WTC11 (cell line): ENCODE data around the gene CDK4. TPM values are rescaled to one million over a fixed set of nuclear protein-coding genes. Genes with fewer than 3 reads are reported as not detected.

Source experiments
- ATAC-seq: fragments of 200-7000 bp; cut with Tn5 transposase; 2 replicates; pipeline ENCODE4 v1.10.0; 2021; ENCODE audit warnings: mild to moderate bottlenecking, moderate library complexity
- CTCF ChIA-PET: fragments of 300-600 bp; sonication (Branson Sonifier 250); formaldehyde crosslinking; loops from one replicate; lab custom pipeline; 2021; ENCODE audit warnings: antibody characterized with exemption; lab: Charles Lee
- POLR2A ChIA-PET: fragments of 350-600 bp; sonication (Branson Sonifier 250); formaldehyde crosslinking; loops from one replicate; lab custom pipeline; 2021; ENCODE audit warnings: antibody characterized with exemption; lab: Charles Lee
- DNase-seq: peaks from one replicate; pipeline ENCODE4 v3.0.0; 2021; ENCODE audit warnings: low spot score
- H3K27ac Mint-ChIP-seq: 2 replicates; pipeline ENCODE4 v1.8.0; 2021; ENCODE audit warnings: mixed read lengths
- H3K27me3 Mint-ChIP-seq: 2 replicates; pipeline ENCODE4 v1.8.0; 2021; ENCODE audit warnings: low read depth, mild to moderate bottlenecking, moderate library complexity, mixed read lengths
- H3K36me3 Mint-ChIP-seq: 2 replicates; pipeline ENCODE4 v1.8.0; 2021; ENCODE audit warnings: mixed read lengths
- H3K4me1 Mint-ChIP-seq: 2 replicates; pipeline ENCODE4 v1.8.0; 2022; ENCODE audit warnings: mixed read lengths
- H3K4me3 Mint-ChIP-seq: 2 replicates; pipeline ENCODE4 v1.8.0; 2021; ENCODE audit warnings: mild to moderate bottlenecking, moderate library complexity, mixed read lengths
- H3K9me3 Mint-ChIP-seq: 2 replicates; pipeline ENCODE4 v1.8.0; 2021; ENCODE audit warnings: mixed read lengths
- CREB1 ChIP-seq: sonication (generic); formaldehyde crosslinking; IDR thresholded peaks from 2 replicates; pipeline ENCODE4 v1.8.0; 2023; ENCODE audit warnings: mild to moderate bottlenecking, missing genetic modification reagents
- CREM ChIP-seq: sonication (generic); formaldehyde crosslinking; IDR thresholded peaks from 2 replicates; pipeline ENCODE4 v1.8.1; 2022; ENCODE audit warnings: mild to moderate bottlenecking, missing genetic modification reagents, moderate library complexity
- E2F5 ChIP-seq: sonication (generic); formaldehyde crosslinking; IDR thresholded peaks from 2 replicates; pipeline ENCODE4 v1.8.1; 2022; ENCODE audit warnings: mild to moderate bottlenecking, moderate library complexity, missing genetic modification reagents
- HMGA2 ChIP-seq: fragments of 250-450 bp; sonication (Bioruptor Pico); IDR thresholded peaks from 2 replicates; pipeline ENCODE4 v1.4.0; 2021; ENCODE audit warnings: mild to moderate bottlenecking, moderate library complexity
- JUN ChIP-seq: sonication (generic); formaldehyde crosslinking; IDR thresholded peaks from 2 replicates; pipeline ENCODE4 v1.8.0; 2023; ENCODE audit warnings: mild to moderate bottlenecking, missing genetic modification reagents
- NFYB ChIP-seq: sonication (generic); formaldehyde crosslinking; conservative IDR thresholded peaks from 2 replicates; pipeline ENCODE4 v1.8.0; 2022; ENCODE audit warnings: low read depth, missing genetic modification reagents
- SMAD3 ChIP-seq: sonication (generic); formaldehyde crosslinking; IDR thresholded peaks from 2 replicates; pipeline ENCODE4 v1.8.0; 2022; ENCODE audit warnings: missing genetic modification reagents, mild to moderate bottlenecking, borderline replicate concordance
- SMAD4 ChIP-seq: sonication (generic); formaldehyde crosslinking; IDR thresholded peaks from 2 replicates; pipeline ENCODE4 v1.8.0; 2022; ENCODE audit warnings: mild to moderate bottlenecking, missing genetic modification reagents
- SP1 ChIP-seq: sonication (generic); formaldehyde crosslinking; conservative IDR thresholded peaks from 2 replicates; pipeline ENCODE4 v1.8.1; 2022; ENCODE audit warnings: missing genetic modification reagents
- ZNF263 ChIP-seq: sonication (generic); formaldehyde crosslinking; IDR thresholded peaks from 2 replicates; pipeline ENCODE4 v1.8.1; 2022; ENCODE audit warnings: low read depth, mild to moderate bottlenecking, moderate library complexity, missing genetic modification reagents
- ZNF671 ChIP-seq: fragments of 250-450 bp; sonication (Bioruptor Pico); IDR thresholded peaks from 2 replicates; pipeline ENCODE4 v1.8.0; 2021; ENCODE audit warnings: mild to moderate bottlenecking
- total RNA-seq: library from RNA; stranded (reverse); gene quantifications from 3 replicates; pipeline ENCODE4 v1.2.3, GENCODE V29; 2021
- TF ChIP-seq, protein P1 (sequence below): sonication (generic); formaldehyde crosslinking; IDR thresholded peaks from 2 replicates; pipeline ENCODE4 v1.8.0; 2022; ENCODE audit warnings: mild to moderate bottlenecking, missing genetic modification reagents
- TF ChIP-seq, protein P2 (sequence below): sonication (generic); formaldehyde crosslinking; IDR thresholded peaks from 2 replicates; pipeline ENCODE4 v1.8.1; 2023; ENCODE audit warnings: mild to moderate bottlenecking, missing genetic modification reagents, borderline replicate concordance
- TF ChIP-seq, protein P3 (sequence below): sonication (generic); formaldehyde crosslinking; IDR thresholded peaks from 2 replicates; pipeline ENCODE4 v1.8.0; 2022; ENCODE audit warnings: mild to moderate bottlenecking, missing genetic modification reagents
- TF ChIP-seq, protein P4 (sequence below): sonication (generic); formaldehyde crosslinking; IDR thresholded peaks from 2 replicates; pipeline ENCODE4 v1.8.1; 2022; ENCODE audit warnings: low read depth, mild to moderate bottlenecking, moderate library complexity, missing genetic modification reagents, borderline replicate concordance
- TF ChIP-seq, protein P5 (sequence below): sonication (generic); formaldehyde crosslinking; IDR thresholded peaks from 2 replicates; pipeline ENCODE4 v1.8.0; 2023; ENCODE audit warnings: missing genetic modification reagents, mild to moderate bottlenecking, borderline replicate concordance

Gene CDK4
- total RNA-seq, 1 experiment from 2014 or later: 152 TPM

- TF ChIP-seq JUN: no peak
- no peak for TF ChIP-seq SMAD4 (CRISPR knock-in tag)
- TF ChIP-seq, protein P1, sequence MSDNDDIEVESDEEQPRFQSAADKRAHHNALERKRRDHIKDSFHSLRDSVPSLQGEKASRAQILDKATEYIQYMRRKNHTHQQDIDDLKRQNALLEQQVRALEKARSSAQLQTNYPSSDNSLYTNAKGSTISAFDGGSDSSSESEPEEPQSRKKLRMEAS (CRISPR knock-in tag): no peak
- TF ChIP-seq SMAD3: no peak
- no peak for TF ChIP-seq CREM (CRISPR knock-in tag)
- TF ChIP-seq SP1 (CRISPR knock-in tag): no peak
- TF ChIP-seq, all 79 proteins: peak for 0
Observed at GRCh38 chr12:57795354-57795753, 43.2 kb upstream of the CDK4 start (continued).

- Mint-ChIP-seq H3K4me1 (no peaks in the 10 kb centered on the region), H3K36me3 (peaks cover 57% of the 10 kb centered on the region), H3K9me3 (no peaks in the 10 kb centered on the region), H3K4me3 (no peak overlapping the region), H3K27ac (no peak overlapping the region), H3K27me3 (no peaks in the 10 kb centered on the region)
- POLR2A ChIA-PET: no interaction called here
- no peak for TF ChIP-seq ZNF671 (CRISPR knock-in tag)
- TF ChIP-seq, protein P2, sequence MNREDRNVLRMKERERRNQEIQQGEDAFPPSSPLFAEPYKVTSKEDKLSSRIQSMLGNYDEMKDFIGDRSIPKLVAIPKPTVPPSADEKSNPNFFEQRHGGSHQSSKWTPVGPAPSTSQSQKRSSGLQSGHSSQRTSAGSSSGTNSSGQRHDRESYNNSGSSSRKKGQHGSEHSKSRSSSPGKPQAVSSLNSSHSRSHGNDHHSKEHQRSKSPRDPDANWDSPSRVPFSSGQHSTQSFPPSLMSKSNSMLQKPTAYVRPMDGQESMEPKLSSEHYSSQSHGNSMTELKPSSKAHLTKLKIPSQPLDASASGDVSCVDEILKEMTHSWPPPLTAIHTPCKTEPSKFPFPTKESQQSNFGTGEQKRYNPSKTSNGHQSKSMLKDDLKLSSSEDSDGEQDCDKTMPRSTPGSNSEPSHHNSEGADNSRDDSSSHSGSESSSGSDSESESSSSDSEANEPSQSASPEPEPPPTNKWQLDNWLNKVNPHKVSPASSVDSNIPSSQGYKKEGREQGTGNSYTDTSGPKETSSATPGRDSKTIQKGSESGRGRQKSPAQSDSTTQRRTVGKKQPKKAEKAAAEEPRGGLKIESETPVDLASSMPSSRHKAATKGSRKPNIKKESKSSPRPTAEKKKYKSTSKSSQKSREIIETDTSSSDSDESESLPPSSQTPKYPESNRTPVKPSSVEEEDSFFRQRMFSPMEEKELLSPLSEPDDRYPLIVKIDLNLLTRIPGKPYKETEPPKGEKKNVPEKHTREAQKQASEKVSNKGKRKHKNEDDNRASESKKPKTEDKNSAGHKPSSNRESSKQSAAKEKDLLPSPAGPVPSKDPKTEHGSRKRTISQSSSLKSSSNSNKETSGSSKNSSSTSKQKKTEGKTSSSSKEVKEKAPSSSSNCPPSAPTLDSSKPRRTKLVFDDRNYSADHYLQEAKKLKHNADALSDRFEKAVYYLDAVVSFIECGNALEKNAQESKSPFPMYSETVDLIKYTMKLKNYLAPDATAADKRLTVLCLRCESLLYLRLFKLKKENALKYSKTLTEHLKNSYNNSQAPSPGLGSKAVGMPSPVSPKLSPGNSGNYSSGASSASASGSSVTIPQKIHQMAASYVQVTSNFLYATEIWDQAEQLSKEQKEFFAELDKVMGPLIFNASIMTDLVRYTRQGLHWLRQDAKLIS (CRISPR knock-in tag): no peak
- TF ChIP-seq CREB1 (CRISPR knock-in tag): no peak
- TF ChIP-seq NFYB (CRISPR knock-in tag): no peak
- TF ChIP-seq, protein P3, sequence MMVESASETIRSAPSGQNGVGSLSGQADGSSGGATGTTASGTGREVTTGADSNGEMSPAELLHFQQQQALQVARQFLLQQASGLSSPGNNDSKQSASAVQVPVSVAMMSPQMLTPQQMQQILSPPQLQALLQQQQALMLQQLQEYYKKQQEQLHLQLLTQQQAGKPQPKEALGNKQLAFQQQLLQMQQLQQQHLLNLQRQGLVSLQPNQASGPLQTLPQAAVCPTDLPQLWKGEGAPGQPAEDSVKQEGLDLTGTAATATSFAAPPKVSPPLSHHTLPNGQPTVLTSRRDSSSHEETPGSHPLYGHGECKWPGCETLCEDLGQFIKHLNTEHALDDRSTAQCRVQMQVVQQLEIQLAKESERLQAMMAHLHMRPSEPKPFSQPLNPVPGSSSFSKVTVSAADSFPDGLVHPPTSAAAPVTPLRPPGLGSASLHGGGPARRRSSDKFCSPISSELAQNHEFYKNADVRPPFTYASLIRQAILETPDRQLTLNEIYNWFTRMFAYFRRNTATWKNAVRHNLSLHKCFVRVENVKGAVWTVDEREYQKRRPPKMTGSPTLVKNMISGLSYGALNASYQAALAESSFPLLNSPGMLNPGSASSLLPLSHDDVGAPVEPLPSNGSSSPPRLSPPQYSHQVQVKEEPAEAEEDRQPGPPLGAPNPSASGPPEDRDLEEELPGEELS (CRISPR knock-in tag): no peak
- TF ChIP-seq HMGA2 (CRISPR knock-in tag): no peak
- TF ChIP-seq E2F5 (CRISPR knock-in tag): no peak
- TF ChIP-seq, protein P4, sequence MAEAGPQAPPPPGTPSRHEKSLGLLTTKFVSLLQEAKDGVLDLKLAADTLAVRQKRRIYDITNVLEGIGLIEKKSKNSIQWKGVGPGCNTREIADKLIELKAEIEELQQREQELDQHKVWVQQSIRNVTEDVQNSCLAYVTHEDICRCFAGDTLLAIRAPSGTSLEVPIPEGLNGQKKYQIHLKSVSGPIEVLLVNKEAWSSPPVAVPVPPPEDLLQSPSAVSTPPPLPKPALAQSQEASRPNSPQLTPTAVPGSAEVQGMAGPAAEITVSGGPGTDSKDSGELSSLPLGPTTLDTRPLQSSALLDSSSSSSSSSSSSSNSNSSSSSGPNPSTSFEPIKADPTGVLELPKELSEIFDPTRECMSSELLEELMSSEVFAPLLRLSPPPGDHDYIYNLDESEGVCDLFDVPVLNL: no peak
- TF ChIP-seq, protein P5, sequence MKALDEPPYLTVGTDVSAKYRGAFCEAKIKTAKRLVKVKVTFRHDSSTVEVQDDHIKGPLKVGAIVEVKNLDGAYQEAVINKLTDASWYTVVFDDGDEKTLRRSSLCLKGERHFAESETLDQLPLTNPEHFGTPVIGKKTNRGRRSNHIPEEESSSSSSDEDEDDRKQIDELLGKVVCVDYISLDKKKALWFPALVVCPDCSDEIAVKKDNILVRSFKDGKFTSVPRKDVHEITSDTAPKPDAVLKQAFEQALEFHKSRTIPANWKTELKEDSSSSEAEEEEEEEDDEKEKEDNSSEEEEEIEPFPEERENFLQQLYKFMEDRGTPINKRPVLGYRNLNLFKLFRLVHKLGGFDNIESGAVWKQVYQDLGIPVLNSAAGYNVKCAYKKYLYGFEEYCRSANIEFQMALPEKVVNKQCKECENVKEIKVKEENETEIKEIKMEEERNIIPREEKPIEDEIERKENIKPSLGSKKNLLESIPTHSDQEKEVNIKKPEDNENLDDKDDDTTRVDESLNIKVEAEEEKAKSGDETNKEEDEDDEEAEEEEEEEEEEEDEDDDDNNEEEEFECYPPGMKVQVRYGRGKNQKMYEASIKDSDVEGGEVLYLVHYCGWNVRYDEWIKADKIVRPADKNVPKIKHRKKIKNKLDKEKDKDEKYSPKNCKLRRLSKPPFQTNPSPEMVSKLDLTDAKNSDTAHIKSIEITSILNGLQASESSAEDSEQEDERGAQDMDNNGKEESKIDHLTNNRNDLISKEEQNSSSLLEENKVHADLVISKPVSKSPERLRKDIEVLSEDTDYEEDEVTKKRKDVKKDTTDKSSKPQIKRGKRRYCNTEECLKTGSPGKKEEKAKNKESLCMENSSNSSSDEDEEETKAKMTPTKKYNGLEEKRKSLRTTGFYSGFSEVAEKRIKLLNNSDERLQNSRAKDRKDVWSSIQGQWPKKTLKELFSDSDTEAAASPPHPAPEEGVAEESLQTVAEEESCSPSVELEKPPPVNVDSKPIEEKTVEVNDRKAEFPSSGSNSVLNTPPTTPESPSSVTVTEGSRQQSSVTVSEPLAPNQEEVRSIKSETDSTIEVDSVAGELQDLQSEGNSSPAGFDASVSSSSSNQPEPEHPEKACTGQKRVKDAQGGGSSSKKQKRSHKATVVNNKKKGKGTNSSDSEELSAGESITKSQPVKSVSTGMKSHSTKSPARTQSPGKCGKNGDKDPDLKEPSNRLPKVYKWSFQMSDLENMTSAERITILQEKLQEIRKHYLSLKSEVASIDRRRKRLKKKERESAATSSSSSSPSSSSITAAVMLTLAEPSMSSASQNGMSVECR (CRISPR knock-in tag): no peak
- no peak for TF ChIP-seq ZNF263 (CRISPR knock-in tag)
- ATAC-seq (no peak), DNase-seq (no peak)
- CTCF ChIA-PET: interaction anchor here (1.0 to 2.2 kb wide), 3 partner anchors 9 to 37 kb away, joined by 3 to 10 read pairs (median 4); no protein-coding TSS in a partner anchor
Observed at GRCh38 chr12:57793920-57794319, 41.8 kb upstream of the CDK4 start.
